GM23248 (cell line): Measurements from ENCODE around the gene KCNT1.

Source experiments
- EZH2 ChIP-seq: fragments of 200-600 bp; sonication (generic); IDR thresholded peaks from 2 replicates; pipeline ENCODE4 v1.6.1; 2018; ENCODE audit warnings: antibody characterized with exemption, mild to moderate bottlenecking; ENCODE audit not compliant: insufficient read depth, poor library complexity, severe bottlenecking
- EZH2phosphoT487 ChIP-seq: fragments of 200-600 bp; sonication (generic); IDR thresholded peaks from 2 replicates; pipeline ENCODE4 v1.6.1; 2018; ENCODE audit warnings: antibody characterized with exemption, moderate library complexity, mild to moderate bottlenecking, low read depth; ENCODE audit not compliant: insufficient read depth

DNA sequence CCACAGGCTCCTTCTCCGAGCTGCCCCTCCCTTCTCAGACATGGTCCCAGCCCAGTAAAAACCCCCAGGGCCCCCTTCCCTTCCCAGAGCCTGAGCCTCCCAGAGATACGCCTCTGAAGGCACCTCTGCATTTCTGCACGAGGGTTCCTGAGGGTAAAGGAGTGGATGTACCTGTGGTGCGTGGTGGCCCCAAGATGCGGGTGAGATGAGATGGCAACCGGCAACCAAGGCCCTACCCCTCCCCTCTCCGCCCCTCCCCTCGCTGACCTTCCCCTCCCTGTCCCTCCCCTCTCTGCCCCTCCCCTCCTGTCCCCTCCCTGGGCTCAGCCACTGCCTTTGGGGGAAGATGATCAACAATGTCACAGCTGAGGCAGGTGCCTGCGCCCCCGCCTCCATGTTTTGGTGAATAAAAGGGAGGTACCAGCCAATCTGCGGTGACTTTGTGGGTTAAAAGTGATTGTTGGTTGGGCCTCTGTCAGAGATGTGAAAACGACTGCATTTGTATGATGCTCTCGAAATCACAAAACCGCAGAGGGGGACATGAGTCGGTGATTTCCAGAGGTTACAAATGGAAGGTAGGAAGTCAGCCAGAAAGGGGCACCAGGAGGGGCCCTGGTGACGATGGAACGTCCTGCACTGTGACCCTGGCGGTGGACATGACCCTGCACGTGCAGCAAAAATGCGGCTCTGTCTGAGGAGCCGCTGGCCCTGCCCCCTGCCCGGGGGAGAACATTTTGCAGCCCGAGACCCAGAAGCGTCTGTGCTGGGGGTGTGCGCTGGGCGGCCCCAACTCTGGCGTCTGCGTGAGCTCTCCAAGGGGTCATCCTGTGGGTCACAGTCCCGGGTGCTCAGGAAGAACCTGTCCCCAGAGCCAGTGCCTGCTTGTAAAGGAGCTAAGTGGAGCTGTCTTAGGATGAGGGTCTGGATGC lies 35.2 kb upstream of the KCNT1 start:
- no peak for TF ChIP-seq EZH2phosphoT487
- no peak for TF ChIP-seq EZH2
